ENCODE measurements around the gene FNDC3B.

GRCh38 chr3:172211123-172211522 lies 171.7 kb downstream of the FNDC3B start:
- TF ChIP-seq CTCF (IDR thresholded peaks at IDR 0.05; ENCODE audit: low read depth, low read length), result no peak
- no peak for TF ChIP-seq EZH2phosphoT487 (IDR thresholded peaks at IDR 0.05; ENCODE audit: low read depth)

Data from OCI-LY3 (cell line).